ENCODE results near the gene PDE6A. TPM values are rescaled to one million over a fixed set of nuclear protein-coding genes. Genes with fewer than 3 reads are reported as not detected.

PDE6A gene
- total and polyA plus RNA-seq, 7 experiments from 2014 or later = 0.11 TPM; not detected in 6

GRCh38 chr5:149938791-149939358 lies 5.7 kb downstream of the PDE6A start:
- ChIA-PET CTCF (interaction anchor here (0.6 kb wide), 1 partner anchor 312 kb away, joined by 3 read pairs; no protein-coding TSS in a partner anchor), POLR2A (no interaction called here)
- no peaks in the 10 kb centered on the region for H3K4me1 ChIP-seq (ENCODE audit: control insufficient read depth in 2 of 2, insufficient read depth in 2 of 2, low read length in 2 of 2)
- intact Hi-C loops (cut with micrococcal nuclease) = no loop called here
- H3K27me3 Mint-ChIP-seq = peaks cover 0 to 15% (median 8%) of the 10 kb centered on the region in 5 donors
- H3K4me1 Mint-ChIP-seq = peaks cover 0 to 3% (median 0%) of the 10 kb centered on the region in 7 donors
- ATAC-seq (peak; percentile 80), DNase-seq (no peak)
- no peak overlapping the region for H3K4me3 ChIP-seq (ENCODE audit: low read length)
- no peak overlapping the region for H3K27ac Mint-ChIP-seq
- H3K4me3 Mint-ChIP-seq = no peak overlapping the region
- H3K36me3 Mint-ChIP-seq = no peaks in the 10 kb centered on the region
- H3K9me3 ChIP-seq (ENCODE audit: control insufficient read depth in 2 of 3, low read length in 3 of 3) = no peaks in the 10 kb centered on the region
- no peak overlapping the region for H3K27ac ChIP-seq (ENCODE audit: low read depth, low read length)
- no peaks in the 10 kb centered on the region for H3K9me3 Mint-ChIP-seq
- no peaks in the 10 kb centered on the region for H3K36me3 ChIP-seq (ENCODE audit: control insufficient read depth in 2 of 3, insufficient read depth in 3 of 3, low read length in 3 of 3)
- no peaks in the 10 kb centered on the region for H3K27me3 ChIP-seq (ENCODE audit: control insufficient read depth in 2 of 2, insufficient read depth in 2 of 2, low read length in 2 of 2)

- no peaks in the 10 kb centered on the region for H3K36me3 ChIP-seq (ENCODE audit: control insufficient read depth in 2 of 3, insufficient read depth in 3 of 3, low read length in 3 of 3)
- no peak overlapping the region for H3K27ac ChIP-seq (ENCODE audit: low read depth, low read length)
- H3K9me3 Mint-ChIP-seq = no peaks in the 10 kb centered on the region
- DNase-seq (no peak), ATAC-seq (no peak)
- H3K9me3 ChIP-seq (ENCODE audit: control insufficient read depth in 2 of 3, low read length in 3 of 3) = no peaks in the 10 kb centered on the region
- intact Hi-C loops (cut with micrococcal nuclease) = no loop called here
- H3K4me1 ChIP-seq (ENCODE audit: control insufficient read depth in 2 of 2, insufficient read depth in 2 of 2, low read length in 2 of 2) = no peaks in the 10 kb centered on the region
- H3K27me3 ChIP-seq (ENCODE audit: control insufficient read depth in 2 of 2, insufficient read depth in 2 of 2, low read length in 2 of 2) = no peaks in the 10 kb centered on the region
- POLR2A ChIA-PET = no interaction called here
- CTCF ChIA-PET = no interaction called here
- peaks cover 0 to 3% (median 0%) of the 10 kb centered on the region in 7 donors for H3K4me1 Mint-ChIP-seq
- no peak overlapping the region for H3K4me3 Mint-ChIP-seq
- peaks cover 0 to 15% (median 9%) of the 10 kb centered on the region in 5 donors for H3K27me3 Mint-ChIP-seq
- H3K36me3 Mint-ChIP-seq = no peaks in the 10 kb centered on the region
- no peak overlapping the region for H3K27ac Mint-ChIP-seq
- H3K4me3 ChIP-seq (ENCODE audit: low read length) = no peak overlapping the region
Measured at GRCh38 chr5:149938279-149938678, 6.3 kb downstream of the PDE6A start.

- no peaks in the 10 kb centered on the region for H3K36me3 Mint-ChIP-seq
- intact Hi-C loops (cut with micrococcal nuclease) = no loop called here
- ATAC-seq = no peak
- Histone ChIP-seq H3K27ac (ENCODE audit: low read depth, low read length) (no peak overlapping the region), H3K4me3 (ENCODE audit: low read length) (no peak overlapping the region), H3K36me3 (ENCODE audit: control insufficient read depth in 2 of 3, insufficient read depth in 3 of 3, low read length in 3 of 3) (no peaks in the 10 kb centered on the region), H3K27me3 (ENCODE audit: control insufficient read depth in 2 of 2, insufficient read depth in 2 of 2, low read length in 2 of 2) (no peaks in the 10 kb centered on the region), H3K9me3 (ENCODE audit: control insufficient read depth in 2 of 3, low read length in 3 of 3) (no peaks in the 10 kb centered on the region), H3K4me1 (ENCODE audit: control insufficient read depth in 2 of 2, insufficient read depth in 2 of 2, low read length in 2 of 2) (no peaks in the 10 kb centered on the region)
- no peak overlapping the region for H3K4me3 Mint-ChIP-seq
- H3K4me1 Mint-ChIP-seq = peaks cover 0 to 3% (median 0%) of the 10 kb centered on the region in 7 donors
- DNase-seq = no peak
- POLR2A ChIA-PET = interaction anchor here (0.5 kb wide), 1 partner anchor 470 kb away, joined by 4 read pairs; no protein-coding TSS in a partner anchor
- H3K27me3 Mint-ChIP-seq = peaks cover 0 to 15% (median 9%) of the 10 kb centered on the region in 5 donors
- CTCF ChIA-PET = no interaction called here
- no peak overlapping the region for H3K27ac Mint-ChIP-seq
- H3K9me3 Mint-ChIP-seq = no peaks in the 10 kb centered on the region
Measured at GRCh38 chr5:149937610-149938009, 7.0 kb downstream of the PDE6A start.

GRCh38 chr5:149936700-149937091 lies 7.9 kb downstream of the PDE6A start:
- Histone ChIP-seq H3K9me3 (ENCODE audit: control insufficient read depth in 2 of 3, low read length in 3 of 3) (no peaks in the 10 kb centered on the region), H3K4me3 (ENCODE audit: low read length) (no peak overlapping the region), H3K27me3 (ENCODE audit: control insufficient read depth in 2 of 2, insufficient read depth in 2 of 2, low read length in 2 of 2) (no peaks in the 10 kb centered on the region), H3K27ac (ENCODE audit: low read depth, low read length) (no peak overlapping the region), H3K36me3 (ENCODE audit: control insufficient read depth in 2 of 3, insufficient read depth in 3 of 3, low read length in 3 of 3) (no peaks in the 10 kb centered on the region), H3K4me1 (ENCODE audit: control insufficient read depth in 2 of 2, insufficient read depth in 2 of 2, low read length in 2 of 2) (no peaks in the 10 kb centered on the region)
- POLR2A ChIA-PET = no interaction called here
- Mint-ChIP-seq H3K27me3 (peaks cover 6 to 21% (median 14%) of the 10 kb centered on the region in 5 donors), H3K4me3 (no peak overlapping the region), H3K36me3 (no peaks in the 10 kb centered on the region), H3K27ac (no peak overlapping the region), H3K9me3 (no peaks in the 10 kb centered on the region), H3K4me1 (peaks cover 0 to 3% (median 0%) of the 10 kb centered on the region in 7 donors)
- CTCF ChIA-PET = no interaction called here
- intact Hi-C loops (cut with micrococcal nuclease) = no loop called here
- ATAC-seq (no peak), DNase-seq (no peak)

GRCh38 chr5:149936044-149936699 lies 8.4 kb downstream of the PDE6A start:
- DNase-seq (no peak), ATAC-seq (no peak)
- Histone ChIP-seq H3K9me3 (ENCODE audit: control insufficient read depth in 2 of 3, low read length in 3 of 3) (no peaks in the 10 kb centered on the region), H3K27ac (ENCODE audit: low read depth, low read length) (no peak overlapping the region), H3K4me1 (ENCODE audit: control insufficient read depth in 2 of 2, insufficient read depth in 2 of 2, low read length in 2 of 2) (no peaks in the 10 kb centered on the region), H3K27me3 (ENCODE audit: control insufficient read depth in 2 of 2, insufficient read depth in 2 of 2, low read length in 2 of 2) (no peaks in the 10 kb centered on the region), H3K36me3 (ENCODE audit: control insufficient read depth in 2 of 3, insufficient read depth in 3 of 3, low read length in 3 of 3) (no peaks in the 10 kb centered on the region), H3K4me3 (ENCODE audit: low read length) (no peak overlapping the region)
- peaks cover 8 to 23% (median 17%) of the 10 kb centered on the region in 5 donors for H3K27me3 Mint-ChIP-seq
- no peak overlapping the region for H3K4me3 Mint-ChIP-seq
- CTCF ChIA-PET = no interaction called here
- POLR2A ChIA-PET = no interaction called here
- no peaks in the 10 kb centered on the region for H3K9me3 Mint-ChIP-seq
- no peak overlapping the region for H3K27ac Mint-ChIP-seq
- intact Hi-C loops (cut with micrococcal nuclease) = no loop called here
- H3K36me3 Mint-ChIP-seq = no peaks in the 10 kb centered on the region
- peaks cover 0 to 3% (median 0%) of the 10 kb centered on the region in 7 donors for H3K4me1 Mint-ChIP-seq

GRCh38 chr5:149935431-149935901 lies 9.1 kb downstream of the PDE6A start:
- Histone ChIP-seq H3K9me3 (ENCODE audit: control insufficient read depth in 2 of 3, low read length in 3 of 3) (no peaks in the 10 kb centered on the region), H3K27me3 (ENCODE audit: control insufficient read depth in 2 of 2, insufficient read depth in 2 of 2, low read length in 2 of 2) (no peaks in the 10 kb centered on the region), H3K27ac (ENCODE audit: low read depth, low read length) (no peak overlapping the region), H3K36me3 (ENCODE audit: control insufficient read depth in 2 of 3, insufficient read depth in 3 of 3, low read length in 3 of 3) (no peaks in the 10 kb centered on the region), H3K4me1 (ENCODE audit: control insufficient read depth in 2 of 2, insufficient read depth in 2 of 2, low read length in 2 of 2) (no peaks in the 10 kb centered on the region), H3K4me3 (ENCODE audit: low read length) (no peak overlapping the region)
- intact Hi-C loops (cut with micrococcal nuclease) = no loop called here
- ATAC-seq (no peak), DNase-seq (no peak)
- H3K27me3 Mint-ChIP-seq = peaks cover 14 to 28% (median 22%) of the 10 kb centered on the region in 5 donors
- H3K36me3 Mint-ChIP-seq = no peaks in the 10 kb centered on the region
- H3K27ac Mint-ChIP-seq = no peak overlapping the region
- H3K9me3 Mint-ChIP-seq = no peaks in the 10 kb centered on the region
- H3K4me3 Mint-ChIP-seq = no peak overlapping the region
- ChIA-PET POLR2A (no interaction called here), CTCF (no interaction called here)
- H3K4me1 Mint-ChIP-seq = peaks cover 0 to 7% (median 0%) of the 10 kb centered on the region in 7 donors
